Epithelial cell of esophagus (primary cell): ENCODE measurements around the gene PNPLA2.

ENCODE experiments used
- DNase-seq: peaks from one replicate; pipeline ENCODE4 v3.0.0; 2010; ENCODE audit warnings: low read depth
- H3K4me3 ChIP-seq: 2 replicates; pipeline ENCODE4 v1.5.1; 2011; ENCODE audit warnings: mild to moderate bottlenecking, low read length, control low read depth
- TF ChIP-seq, protein P1 (sequence below): IDR thresholded peaks from 2 replicates; pipeline ENCODE4 v1.5.1; 2011; ENCODE audit warnings: low read depth, mild to moderate bottlenecking, low read length, control low read depth, inconsistent platforms; ENCODE audit not compliant: insufficient read depth; ENCODE audit errors: missing control alignments

The PNPLA2 gene

DNA sequence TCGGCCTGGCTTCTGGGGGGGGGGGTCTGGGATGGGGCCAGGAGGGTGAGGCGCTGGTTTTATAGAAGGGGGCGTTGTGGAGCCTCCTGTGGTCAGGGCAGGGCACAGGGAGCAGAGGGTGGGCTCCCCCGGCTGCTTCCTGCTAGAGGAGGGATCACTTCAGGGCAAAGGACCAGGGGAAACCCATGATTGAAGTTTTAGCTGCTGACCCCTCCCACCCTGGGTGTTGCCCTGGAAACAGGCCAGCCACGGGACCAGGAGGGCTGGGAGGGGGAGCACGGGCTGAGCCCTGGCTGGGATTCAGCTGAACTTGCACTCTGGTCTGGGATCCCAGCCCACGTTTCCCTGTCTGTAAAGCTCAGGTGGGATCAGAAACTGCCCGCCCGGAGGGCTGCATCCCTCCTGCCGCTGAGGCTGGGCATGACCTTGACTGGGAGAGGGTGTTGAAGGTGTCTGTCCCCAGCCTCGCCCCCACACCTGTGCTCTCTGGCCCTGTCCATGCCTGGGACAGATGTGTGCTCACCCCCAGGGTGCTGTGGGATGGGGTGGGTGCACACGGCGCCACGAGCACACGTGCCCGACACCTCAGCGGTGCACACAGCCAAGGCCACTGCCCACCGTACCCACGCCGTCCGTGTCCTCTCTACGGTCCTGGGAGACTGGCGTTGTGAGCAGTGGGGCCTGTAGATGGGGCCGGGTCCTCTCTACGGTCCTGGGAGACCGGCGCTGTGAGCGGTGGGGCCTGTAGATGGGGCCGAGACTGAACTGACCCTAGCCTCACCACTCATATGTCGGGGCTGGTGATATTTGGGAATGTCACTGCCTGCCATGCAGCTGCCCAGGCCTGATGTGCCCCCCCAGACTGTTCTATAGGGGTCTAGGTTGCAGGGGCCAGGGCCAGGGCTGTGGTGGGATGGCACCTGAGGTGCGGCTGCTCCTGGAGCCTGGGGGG, 26.3 kb downstream of the PNPLA2 start:
- TF ChIP-seq, protein P1, sequence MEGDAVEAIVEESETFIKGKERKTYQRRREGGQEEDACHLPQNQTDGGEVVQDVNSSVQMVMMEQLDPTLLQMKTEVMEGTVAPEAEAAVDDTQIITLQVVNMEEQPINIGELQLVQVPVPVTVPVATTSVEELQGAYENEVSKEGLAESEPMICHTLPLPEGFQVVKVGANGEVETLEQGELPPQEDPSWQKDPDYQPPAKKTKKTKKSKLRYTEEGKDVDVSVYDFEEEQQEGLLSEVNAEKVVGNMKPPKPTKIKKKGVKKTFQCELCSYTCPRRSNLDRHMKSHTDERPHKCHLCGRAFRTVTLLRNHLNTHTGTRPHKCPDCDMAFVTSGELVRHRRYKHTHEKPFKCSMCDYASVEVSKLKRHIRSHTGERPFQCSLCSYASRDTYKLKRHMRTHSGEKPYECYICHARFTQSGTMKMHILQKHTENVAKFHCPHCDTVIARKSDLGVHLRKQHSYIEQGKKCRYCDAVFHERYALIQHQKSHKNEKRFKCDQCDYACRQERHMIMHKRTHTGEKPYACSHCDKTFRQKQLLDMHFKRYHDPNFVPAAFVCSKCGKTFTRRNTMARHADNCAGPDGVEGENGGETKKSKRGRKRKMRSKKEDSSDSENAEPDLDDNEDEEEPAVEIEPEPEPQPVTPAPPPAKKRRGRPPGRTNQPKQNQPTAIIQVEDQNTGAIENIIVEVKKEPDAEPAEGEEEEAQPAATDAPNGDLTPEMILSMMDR, result no peak
- DNase-seq, result peak; percentile 29
- peak overlapping the region; percentile 16 for H3K4me3 ChIP-seq

DNA sequence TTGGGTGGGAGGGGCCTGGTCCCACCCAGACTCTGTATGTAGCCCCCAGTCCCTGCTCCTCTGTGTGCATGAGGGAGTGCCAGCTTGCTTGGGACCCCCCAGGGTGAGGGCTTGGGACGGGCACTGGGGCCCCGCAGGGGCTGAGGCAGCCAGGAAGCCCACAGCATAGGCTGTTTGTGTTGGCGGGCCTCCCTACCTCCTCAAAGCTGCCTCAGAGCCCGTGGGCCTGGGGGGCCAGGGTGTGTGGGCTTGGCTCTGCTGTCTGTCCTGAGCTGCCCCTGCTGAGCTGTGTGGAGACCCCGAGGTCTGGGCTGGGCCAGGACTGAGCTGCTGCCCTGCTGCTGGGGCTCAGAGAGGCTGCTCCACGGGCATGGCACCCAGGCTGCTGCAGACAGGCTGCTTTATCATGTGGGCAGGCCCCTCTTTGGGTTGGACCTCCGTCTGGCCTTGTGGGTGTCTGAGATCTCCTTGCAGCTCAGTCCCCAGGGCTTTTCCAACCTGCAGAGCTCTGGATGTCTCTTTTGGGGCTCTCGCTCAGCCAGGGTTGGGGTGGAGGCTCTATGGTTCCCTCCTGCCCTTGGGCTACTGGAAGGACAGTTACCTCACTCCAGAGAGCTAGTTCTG, 27.3 kb downstream of the PNPLA2 start:
- TF ChIP-seq, protein P1, result no peak
- no peak overlapping the region for H3K4me3 ChIP-seq
- peak; percentile 16 for DNase-seq

DNA sequence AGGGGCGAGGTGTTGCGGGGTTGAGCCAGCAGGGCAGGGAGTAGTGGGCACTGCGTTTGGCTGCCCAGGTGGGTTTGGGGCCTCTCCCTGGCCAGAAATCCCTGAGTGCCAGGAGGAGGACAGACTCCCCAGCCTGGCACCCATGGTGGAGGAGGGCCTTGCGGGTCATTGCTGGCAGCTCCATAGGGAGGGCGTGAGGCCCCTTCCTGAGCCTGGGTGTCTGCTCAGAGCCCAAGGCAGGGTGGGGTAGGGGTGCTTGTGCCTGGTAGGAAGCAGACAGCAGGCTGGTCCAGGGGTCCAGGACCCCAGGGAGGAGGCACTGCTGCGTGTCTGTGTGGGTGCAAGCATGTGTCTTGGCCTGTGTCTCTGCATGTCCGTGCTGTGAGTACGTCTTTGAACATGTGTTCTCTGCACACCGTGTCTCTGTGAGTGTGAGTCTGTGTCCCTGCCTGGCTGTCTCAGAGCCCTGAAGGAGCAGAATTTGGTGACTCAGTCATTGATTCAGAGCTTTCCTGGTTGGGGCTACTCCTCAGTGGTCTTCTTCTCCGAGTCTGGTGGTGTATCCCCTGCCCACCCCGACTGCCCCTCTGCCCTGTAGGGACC, 27.9 kb downstream of the PNPLA2 start:
- TF ChIP-seq, protein P1, result no peak
- DNase-seq, result peak; percentile 87
- H3K4me3 ChIP-seq, result no peak overlapping the region

DNA sequence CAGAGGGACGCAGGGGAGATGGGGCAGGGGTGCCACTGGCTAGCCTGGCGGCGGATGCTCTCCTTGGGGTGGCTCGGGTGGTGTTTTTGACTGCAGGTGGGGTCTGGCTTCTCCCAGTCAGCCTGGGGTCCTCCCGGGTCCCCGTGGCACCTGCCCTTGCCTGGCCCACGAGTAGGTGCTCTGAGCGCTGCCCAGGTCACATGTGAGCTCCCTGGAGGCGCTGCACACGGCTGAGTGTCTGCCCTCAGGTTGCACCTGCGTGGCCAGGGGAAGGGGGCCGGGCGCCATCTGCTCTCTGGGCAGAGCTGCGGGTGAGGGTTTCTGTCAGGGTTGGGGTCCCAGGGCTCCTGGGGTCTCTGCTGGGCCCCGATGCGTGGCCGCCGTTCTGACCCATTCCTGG, 29.2 kb downstream of the PNPLA2 start:
- TF ChIP-seq, protein P1, result no peak
- H3K4me3 ChIP-seq, result no peak overlapping the region
- DNase-seq, result no peak

DNA sequence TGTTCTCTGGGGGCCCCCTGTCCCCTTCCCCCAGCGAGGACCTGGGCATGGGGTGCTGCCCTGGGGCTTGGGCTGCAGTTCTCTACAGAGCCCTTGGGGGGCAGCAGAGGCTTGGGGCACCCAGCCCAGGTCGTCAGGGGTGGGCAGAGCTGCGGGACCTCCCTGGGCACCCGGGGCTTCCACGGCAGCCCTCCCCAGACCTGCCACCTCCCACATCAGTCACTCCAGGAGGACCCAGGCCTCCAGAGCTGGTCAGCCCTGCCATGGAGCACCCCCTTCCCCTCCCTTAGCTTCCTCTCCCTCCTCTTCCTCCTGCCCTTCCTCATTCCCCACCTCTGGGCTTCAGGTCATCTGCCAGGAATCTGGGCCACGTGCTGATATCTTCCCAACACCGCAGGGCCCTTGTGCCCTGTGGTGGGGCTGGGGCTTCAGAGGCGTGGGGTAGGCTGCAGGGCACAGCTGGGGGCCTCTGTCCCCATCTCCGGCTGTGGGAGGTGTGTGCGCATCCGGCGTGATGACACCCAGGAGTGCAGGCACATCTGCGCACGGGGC, 29.7 kb downstream of the PNPLA2 start:
- no peak overlapping the region for H3K4me3 ChIP-seq
- TF ChIP-seq, protein P1, result peak; percentile 84
- peak; percentile 31 for DNase-seq

DNA sequence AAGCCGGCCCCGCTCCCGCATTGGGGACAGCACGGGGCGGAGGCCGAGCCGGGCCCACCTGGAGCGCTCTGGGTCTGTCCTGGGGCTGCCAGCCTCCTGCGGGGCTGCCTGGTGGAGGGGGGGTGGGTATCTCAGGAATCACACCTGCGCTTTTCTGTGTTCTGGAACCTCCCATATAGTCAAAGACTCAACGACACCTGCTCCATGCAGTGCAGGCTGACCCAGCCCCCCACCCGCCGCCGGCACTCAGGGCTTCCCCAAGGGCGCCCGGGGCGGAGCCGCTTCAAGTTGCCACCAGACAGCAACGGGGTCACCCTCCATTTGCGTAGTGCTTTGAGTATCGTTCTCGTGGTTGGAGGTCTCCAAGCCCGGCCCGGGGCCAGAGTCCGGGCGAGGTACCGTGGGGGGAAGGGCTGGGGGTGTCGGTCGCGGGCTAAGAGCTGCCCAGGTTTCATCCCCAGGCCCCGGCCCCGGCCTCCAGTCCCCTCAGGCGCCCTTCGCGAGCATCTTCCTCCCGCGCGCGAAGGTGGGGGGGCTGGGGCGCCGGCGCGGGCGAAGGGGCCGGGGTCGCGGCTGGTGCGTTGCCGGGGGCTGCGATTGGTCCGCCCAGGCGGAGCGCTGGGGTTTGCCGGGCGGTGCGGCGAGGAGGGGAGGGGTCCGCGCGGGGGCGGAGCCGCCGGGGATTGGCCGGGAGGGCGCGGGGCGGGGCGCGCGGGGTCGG, 30.6 kb downstream of the PNPLA2 start:
- DNase-seq, result no peak
- TF ChIP-seq, protein P1, result no peak
- H3K4me3 ChIP-seq, result peak overlapping the region; percentile 23
